GM21737 (cell line): ENCODE measurements around the gene AMELX.

Source experiments
- ATAC-seq: cut with Tn5 transposase; IDR thresholded peaks from one replicate; pipeline ENCODE4 v1.9.1; 2021; ENCODE audit warnings: mild to moderate bottlenecking, moderate library complexity; ENCODE audit not compliant: unreplicated experiment

The AMELX gene

GRCh38 chrX:11293113-11293512, at the start of gene AMELX:
TSS of gene AMELX (plus strand) at chrX:11293413. CDS start at chrX:11294789, 1,376 bp downstream.
- no peak for ATAC-seq

DNA sequence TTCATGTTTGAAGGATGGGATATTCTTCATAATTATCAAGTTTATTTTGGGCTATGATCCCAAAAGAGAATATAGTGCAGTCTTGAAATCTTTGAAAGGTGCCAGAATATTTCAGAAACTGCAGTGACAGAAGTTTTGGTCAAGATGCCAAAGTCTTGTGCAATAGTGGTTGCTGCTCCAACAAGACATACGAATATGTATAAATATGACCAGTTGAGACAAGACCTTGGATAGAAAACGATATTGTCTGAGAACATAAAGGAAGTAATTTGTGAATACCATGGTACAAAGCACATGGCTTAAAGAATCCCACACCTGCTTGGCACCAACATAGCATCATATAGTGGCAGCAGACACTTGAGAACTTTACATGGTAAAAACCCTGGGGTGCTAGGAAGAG, 48.6 kb upstream of the AMELX start:
- ATAC-seq = no peak

GRCh38 chrX:11254417-11255109, 38.6 kb upstream of the AMELX start:
- ATAC-seq = no peak

DNA sequence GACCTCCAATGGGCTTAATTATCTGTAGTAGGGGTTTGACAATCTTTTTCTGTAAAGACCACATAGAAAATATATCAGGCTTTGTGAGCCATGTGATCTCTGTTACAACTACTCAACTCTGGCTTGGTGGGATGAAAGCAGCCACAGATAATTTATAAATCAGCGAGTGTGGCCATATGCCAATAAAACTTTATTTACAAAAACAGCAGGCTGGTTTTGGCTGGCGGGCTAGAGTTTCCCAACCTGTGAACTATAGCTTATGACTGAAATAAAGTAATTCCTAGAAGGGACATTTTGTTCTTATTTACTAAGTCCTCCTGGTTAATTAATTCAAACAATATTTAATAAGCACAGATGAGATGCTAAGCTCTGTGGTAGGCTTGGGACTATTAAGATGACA, 35.9 kb upstream of the AMELX start:
- no peak for ATAC-seq

GRCh38 chrX:11257711-11258110, 35.5 kb upstream of the AMELX start:
- ATAC-seq = no peak

- ATAC-seq = no peak
Observed at GRCh38 chrX:11259437-11259836, 33.8 kb upstream of the AMELX start.

DNA sequence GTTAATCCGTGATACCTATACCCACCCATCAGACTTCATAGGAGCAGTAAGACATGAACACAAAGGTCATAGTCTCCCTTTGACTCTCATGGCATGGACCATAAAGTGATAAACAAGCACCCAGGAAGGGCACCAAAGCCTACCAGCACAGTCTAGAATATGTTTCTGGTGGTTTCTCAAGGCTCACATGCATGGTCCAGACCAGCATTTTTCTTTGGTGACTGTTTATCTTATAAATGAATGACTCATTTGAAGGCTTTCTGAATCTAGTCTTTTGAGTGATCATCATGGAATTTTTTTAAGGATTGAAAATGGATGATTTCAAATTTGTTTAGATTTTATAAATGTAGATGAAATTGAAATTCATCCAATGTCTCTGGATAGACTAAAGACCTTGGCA, 32.0 kb upstream of the AMELX start:
- no peak for ATAC-seq

DNA sequence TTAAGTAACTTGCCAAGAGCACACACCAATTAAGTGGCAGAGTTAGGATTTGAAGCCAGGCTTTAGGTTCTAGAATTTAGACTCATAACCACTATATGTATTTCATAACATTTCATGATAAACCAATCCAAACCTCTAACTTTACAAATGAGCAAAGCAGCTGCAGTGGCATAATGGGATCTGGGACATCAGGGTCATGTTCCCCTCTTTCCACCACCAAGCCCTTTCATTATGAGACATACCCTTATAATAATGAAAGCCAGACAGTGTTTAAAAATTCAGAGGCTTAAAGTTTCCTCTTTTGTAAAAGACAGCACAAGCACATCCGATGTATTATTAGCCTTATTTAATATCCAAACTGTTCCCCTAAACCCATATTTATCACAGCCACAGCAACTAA, 28.3 kb upstream of the AMELX start:
- ATAC-seq = no peak

DNA sequence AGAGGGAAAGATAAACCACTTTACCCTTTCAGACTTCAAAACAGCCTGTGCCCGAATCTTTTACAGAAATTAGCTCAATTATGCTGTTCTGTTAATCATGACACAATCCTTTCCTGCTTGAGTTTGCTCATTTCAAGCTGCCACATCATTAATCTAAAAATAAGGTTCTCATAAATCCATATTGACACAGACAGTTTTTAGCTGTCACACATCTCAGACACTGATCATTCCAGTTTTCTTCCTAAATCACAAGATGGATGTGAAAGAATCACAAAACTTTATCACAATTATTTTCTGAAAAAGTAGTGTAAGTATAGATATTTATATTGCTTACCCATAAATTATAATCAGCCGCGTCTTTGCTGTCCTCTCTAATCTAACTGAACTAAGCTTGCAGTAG, 27.9 kb upstream of the AMELX start:
- ATAC-seq = no peak

GRCh38 chrX:11266573-11267003, 26.6 kb upstream of the AMELX start:
- ATAC-seq = no peak

DNA sequence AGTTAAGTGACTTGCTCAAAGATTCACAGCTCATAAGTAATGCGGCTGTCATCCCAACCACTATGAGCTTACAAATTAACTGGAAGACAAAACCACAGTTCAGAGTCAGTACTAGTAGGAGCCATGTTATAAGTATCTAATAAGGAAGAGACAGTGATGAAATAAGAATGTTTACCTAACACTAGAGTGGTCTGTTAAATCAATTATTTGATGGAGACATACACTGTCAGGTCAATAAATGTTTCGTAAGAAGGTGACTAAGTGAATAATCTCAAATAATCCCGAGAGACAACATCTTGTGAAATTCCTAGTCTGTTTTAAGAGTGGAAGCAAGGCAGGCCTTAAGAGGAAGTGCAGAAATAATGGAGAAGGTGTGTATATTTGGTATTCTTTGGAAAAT, 25.8 kb upstream of the AMELX start:
- ATAC-seq = no peak

DNA sequence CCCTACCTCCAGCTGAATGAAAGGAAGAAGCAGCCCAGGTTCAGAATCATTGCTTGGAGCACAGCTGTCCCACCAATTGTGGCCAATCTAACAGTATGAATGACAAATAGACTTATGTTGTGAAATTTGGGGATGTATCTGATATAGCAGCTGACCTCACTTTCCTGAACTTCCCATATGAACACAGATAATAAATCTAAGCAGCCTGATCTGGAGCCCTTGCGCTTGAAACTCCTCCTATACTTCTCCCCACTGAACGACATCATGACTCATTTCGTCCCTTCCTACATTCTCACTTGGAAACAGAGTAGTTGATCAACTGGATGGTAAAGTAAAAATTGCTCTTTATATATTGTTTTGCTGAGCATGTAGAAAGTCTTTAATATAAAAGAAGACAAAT, 24.2 kb upstream of the AMELX start:
- no peak for ATAC-seq

GRCh38 chrX:11269996-11270395, 23.2 kb upstream of the AMELX start:
- ATAC-seq = no peak

GRCh38 chrX:11272290-11272689, 20.9 kb upstream of the AMELX start:
- ATAC-seq = no peak

GRCh38 chrX:11272863-11273262, 20.4 kb upstream of the AMELX start:
- no peak for ATAC-seq

DNA sequence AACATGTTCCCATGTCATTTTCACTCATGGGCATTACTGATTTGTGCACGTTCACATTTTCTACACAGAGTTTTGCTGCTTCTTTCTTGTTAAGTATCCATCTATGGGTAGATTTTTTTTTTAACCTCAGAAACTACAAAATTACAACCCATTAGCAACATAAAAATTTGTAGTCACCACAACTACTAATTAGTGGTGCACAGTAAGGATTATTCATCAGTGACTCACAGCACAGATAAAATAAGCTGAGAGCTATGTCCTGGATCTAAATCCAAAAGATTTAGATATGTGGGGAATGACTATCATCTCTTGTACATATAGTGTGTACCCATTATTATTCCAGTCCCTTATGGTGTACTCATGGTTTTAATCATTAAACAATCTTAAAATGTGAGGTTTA, 19.7 kb upstream of the AMELX start:
- ATAC-seq = no peak

DNA sequence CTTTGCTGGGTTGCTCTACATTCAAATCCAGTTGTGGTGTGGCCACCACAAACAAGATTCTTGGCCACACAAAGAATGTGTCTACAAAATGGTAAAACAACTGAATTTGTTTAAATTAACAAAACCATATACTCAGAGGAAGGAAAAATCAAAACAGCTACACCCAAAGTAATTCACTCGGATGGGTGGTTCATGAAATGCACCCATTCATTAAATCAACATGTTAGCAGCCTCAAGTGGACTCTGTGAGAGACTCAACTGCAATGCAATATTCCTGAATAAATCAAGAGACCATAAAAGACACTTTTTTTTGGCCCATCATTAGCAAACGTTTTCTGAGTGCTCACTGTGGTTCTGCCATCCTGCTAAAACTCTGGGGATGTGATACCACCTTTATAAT, 11.2 kb upstream of the AMELX start:
- ATAC-seq = no peak

DNA sequence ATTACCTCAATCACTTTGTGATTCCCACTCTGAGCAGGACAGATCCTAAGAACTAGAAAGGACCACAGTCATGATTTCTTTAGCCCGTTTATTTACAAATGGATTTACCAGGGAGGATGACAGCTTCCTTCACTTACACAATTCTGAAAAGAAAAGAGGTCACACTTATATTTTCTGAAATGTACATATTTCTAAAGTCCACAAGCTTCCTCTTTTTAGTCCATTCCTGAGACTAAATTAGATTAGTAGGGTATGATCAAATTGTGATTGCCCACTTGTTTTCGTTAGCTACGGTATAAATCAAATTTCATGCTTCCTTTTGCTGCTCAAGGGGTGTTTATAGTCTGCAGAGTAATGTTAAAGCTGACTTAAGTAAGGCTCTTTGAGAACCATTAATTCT, 7.6 kb upstream of the AMELX start:
- ATAC-seq = no peak

GRCh38 chrX:11287505-11287904, 5.7 kb upstream of the AMELX start:
- no peak for ATAC-seq

GRCh38 chrX:11290416-11291102, 2.7 kb upstream of the AMELX start:
- no peak for ATAC-seq

GRCh38 chrX:11296051-11296450, 2.8 kb downstream of the AMELX start:
- no peak for ATAC-seq

- no peak for ATAC-seq
Observed at GRCh38 chrX:11298600-11298999, 5.4 kb downstream of the AMELX start.

DNA sequence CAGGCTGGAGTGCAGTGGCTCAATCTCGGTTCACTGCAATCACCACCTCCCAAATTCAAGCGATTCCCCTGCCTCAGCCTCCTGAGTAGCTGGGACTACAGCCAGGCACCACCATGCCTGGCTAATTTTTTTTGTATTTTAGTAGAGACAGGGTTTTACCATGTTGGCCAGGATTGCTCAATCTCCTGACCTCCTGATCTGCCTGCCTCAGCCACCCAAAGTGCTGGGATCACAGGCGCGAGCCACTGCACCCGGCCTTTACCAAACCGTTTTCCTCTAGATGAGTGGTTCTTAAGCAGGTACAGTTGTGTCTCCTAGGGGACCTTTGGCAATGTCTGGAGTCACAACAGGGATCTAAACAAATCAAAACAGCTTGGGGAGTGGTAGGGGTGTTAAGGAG, 11.6 kb downstream of the AMELX start:
- no peak for ATAC-seq
